Large intestine (tissue), 12 donors: ENCODE data around the gene MMP28. TPM values are rescaled to one million over a fixed set of nuclear protein-coding genes. Genes with fewer than 3 reads are reported as not detected.

Experiments used
- DNase-seq, 2 donors: peaks; one replicate each; pipeline versions ENCODE4 v3.0.0 to v3.0.0-alpha.2; 2013
- H3K27ac ChIP-seq: one replicate; pipeline ENCODE4 v1.5.1; 2013; ENCODE audit warnings: low read length
- H3K27me3 ChIP-seq: 2 replicates; pipeline ENCODE4 v1.6.1; 2013; ENCODE audit warnings: low read length; ENCODE audit not compliant: control insufficient read depth, insufficient read depth
- H3K36me3 ChIP-seq: 2 replicates; pipeline ENCODE4 v1.6.1; 2013; ENCODE audit warnings: low read length; ENCODE audit not compliant: control insufficient read depth, insufficient read depth
- H3K4me1 ChIP-seq: one replicate; pipeline ENCODE4 v1.6.1; 2013; ENCODE audit warnings: low read length; ENCODE audit not compliant: control insufficient read depth, insufficient read depth
- H3K4me3 ChIP-seq: one replicate; pipeline ENCODE4 v1.5.1; 2013; ENCODE audit warnings: low read length
- H3K9me3 ChIP-seq: one replicate; pipeline ENCODE4 v1.6.1; 2013; ENCODE audit warnings: mild to moderate bottlenecking, low read depth, low read length, moderate library complexity; ENCODE audit not compliant: control insufficient read depth
- WGBS: methylation state at CpG from one replicate; pipeline ENCODE4 v1.1.5; 2013; ENCODE audit warnings: low lambda C conversion rate; ENCODE audit not compliant: insufficient coverage; 5-methylcytosine and 5-hydroxymethylcytosine counted together
- long read RNA-seq, 11 donors: transcript quantifications; one replicate each; lab custom pipeline, GENCODE V29; 2026
- polyA plus RNA-seq: library from polyadenylated mRNA; unstranded; fragments of 120-200 nt; gene quantifications from one replicate; pipeline ENCODE4 v1.2.1, GENCODE V29; 2013

The MMP28 gene, protein sequence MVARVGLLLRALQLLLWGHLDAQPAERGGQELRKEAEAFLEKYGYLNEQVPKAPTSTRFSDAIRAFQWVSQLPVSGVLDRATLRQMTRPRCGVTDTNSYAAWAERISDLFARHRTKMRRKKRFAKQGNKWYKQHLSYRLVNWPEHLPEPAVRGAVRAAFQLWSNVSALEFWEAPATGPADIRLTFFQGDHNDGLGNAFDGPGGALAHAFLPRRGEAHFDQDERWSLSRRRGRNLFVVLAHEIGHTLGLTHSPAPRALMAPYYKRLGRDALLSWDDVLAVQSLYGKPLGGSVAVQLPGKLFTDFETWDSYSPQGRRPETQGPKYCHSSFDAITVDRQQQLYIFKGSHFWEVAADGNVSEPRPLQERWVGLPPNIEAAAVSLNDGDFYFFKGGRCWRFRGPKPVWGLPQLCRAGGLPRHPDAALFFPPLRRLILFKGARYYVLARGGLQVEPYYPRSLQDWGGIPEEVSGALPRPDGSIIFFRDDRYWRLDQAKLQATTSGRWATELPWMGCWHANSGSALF
- polyA plus RNA-seq: 7.5 TPM
- long read RNA-seq, donor 1, partial matches to known transcripts: 0 of 1 reads
- long read RNA-seq, donor 1, other reads (novel, unspliced or antisense): 0 of 1 reads
- long read RNA-seq, donor 2, partial matches to known transcripts: 0 of 3 reads
- long read RNA-seq, donor 2, other reads (novel, unspliced or antisense): 0 of 3 reads
- long read RNA-seq, donor 3: 0 reads
- long read RNA-seq, donor 4: 0 reads
- long read RNA-seq, donor 5, partial matches to known transcripts: 0 of 6 reads
- long read RNA-seq, donor 5, other reads (novel, unspliced or antisense): 0 of 6 reads
- long read RNA-seq, donor 6, partial matches to known transcripts: 0 of 3 reads
- long read RNA-seq, donor 6, other reads (novel, unspliced or antisense): 0 of 3 reads
- long read RNA-seq, donor 7, partial matches to known transcripts: 0 of 2 reads
- long read RNA-seq, donor 7, other reads (novel, unspliced or antisense): 0 of 2 reads
- long read RNA-seq, donor 8, partial matches to known transcripts: 0 of 2 reads
- long read RNA-seq, donor 8, other reads (novel, unspliced or antisense): 0 of 2 reads
- long read RNA-seq, donor 9, partial matches to known transcripts: 0 of 5 reads
- long read RNA-seq, donor 9, other reads (novel, unspliced or antisense): 0 of 5 reads
- long read RNA-seq, donor 10, partial matches to known transcripts: 0 of 1 reads
- long read RNA-seq, donor 10, other reads (novel, unspliced or antisense): 0 of 1 reads
- long read RNA-seq, donor 11, transcript MMP28-203 (3 exons, 1,092 nt): major isoform, 5 of 7 reads
- long read RNA-seq, donor 11, partial matches to known transcripts: 0 of 7 reads
- long read RNA-seq, donor 11, other reads (novel, unspliced or antisense): 0 of 7 reads

DNA sequence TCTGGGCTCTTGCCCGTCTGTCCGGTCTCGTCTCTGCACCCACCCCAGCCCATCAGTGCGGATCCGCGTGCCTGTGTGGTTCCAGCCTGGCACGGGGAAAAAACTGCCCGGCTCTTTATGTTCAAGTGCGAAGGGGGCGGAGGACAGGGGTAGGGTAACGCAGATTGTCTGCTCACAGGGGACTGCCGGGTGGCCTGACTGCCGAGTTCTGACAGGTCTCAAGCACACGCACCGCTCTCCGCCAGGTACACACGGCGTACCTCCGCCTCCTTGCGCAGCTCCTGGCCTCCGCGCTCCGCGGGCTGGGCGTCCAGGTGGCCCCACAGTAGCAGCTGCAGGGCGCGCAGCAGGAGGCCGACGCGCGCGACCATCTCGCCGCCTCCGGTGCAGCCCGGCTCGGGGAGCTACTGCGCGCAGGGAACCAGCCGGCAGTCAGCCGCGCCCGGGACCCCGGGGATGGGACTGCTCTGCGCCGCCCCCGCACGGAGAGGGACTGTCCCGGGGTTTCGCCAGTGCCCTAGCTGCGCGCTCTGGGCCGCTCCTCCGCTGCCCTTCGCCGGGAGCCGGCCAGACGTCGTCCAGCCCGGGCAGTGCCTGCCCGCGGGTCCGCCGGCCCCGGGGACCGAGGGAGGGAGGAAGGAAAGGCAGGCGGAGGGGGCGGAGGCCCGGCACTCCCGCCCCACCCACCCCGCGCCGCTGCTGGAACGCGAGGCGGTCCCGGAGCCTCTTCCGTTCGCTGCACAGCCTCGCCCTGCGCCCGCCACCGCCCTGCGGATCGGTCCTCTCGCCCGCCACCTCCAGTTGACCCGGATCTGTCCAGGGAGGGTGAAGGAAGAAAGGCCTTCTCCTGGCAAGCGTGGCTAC lies at the start of gene MMP28:
Gene MMP28, minus strand, starts transcription at position 635 of the 864 bp plus-strand sequence. Its CDS starts 264 bp downstream, at position 371.
- peaks cover 51% of the 10 kb centered on the region for H3K27me3 ChIP-seq
- H3K4me1 ChIP-seq: peaks cover 11% of the 10 kb centered on the region
- peak within 1 kb of the TSS; percentile 38 for H3K4me3 ChIP-seq
- no CpG with 5 or more reads among the region's 89 CpGs for WGBS
- H3K27ac ChIP-seq: no peak within 1 kb of the TSS
- no peaks in the 10 kb centered on the region for H3K36me3 ChIP-seq
- no peaks in the 10 kb centered on the region for H3K9me3 ChIP-seq
- DNase-seq: peak in 1 of 2 donors; percentile 63

DNA sequence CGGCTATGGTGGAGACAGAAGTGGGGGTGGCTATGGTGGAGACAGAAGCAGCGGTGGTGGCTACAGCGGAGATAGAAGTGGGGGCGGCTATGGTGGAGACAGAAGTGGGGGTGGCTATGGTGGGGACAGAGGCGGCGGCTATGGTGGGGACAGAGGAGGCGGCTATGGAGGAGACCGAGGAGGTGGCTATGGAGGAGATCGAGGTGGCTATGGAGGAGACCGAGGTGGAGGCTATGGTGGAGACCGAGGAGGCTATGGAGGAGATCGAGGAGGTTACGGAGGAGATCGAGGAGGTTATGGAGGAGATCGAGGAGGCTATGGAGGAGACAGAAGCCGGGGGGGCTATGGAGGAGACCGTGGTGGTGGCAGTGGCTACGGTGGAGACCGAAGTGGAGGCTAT lies 49.1 kb upstream of the MMP28 start:
- WGBS: 98% methylated on average over 6 of the region's 19 CpGs
- Histone ChIP-seq H3K27me3 (no peaks in the 10 kb centered on the region), H3K4me3 (no peak overlapping the region), H3K36me3 (peaks cover 73% of the 10 kb centered on the region), H3K27ac (no peak overlapping the region), H3K9me3 (peaks cover 2% of the 10 kb centered on the region), H3K4me1 (peaks cover 6% of the 10 kb centered on the region)
- no peak for DNase-seq

DNA sequence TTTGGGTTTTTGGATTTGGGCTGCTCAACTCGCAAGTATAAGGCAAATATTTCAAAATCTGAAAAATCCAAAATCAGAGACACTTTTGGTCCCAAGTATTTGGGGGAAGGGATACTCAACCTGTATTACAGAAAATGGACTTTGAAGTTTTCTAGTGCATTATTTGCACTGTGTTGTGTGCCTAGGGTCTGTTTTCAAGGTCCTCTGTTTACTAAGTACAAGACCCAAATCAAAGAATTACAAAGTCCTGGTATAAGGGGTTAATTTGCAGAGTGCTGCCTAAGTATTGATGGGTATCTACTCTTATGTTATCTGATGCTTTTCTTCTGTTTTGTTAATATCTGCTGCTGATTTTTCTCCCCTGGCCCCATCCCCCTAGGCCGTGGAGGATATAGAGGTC lies 48.3 kb upstream of the MMP28 start:
- WGBS: no CpG with 5 or more reads among the region's 2 CpGs
- no peaks in the 10 kb centered on the region for H3K27me3 ChIP-seq
- no peak for DNase-seq

DNA sequence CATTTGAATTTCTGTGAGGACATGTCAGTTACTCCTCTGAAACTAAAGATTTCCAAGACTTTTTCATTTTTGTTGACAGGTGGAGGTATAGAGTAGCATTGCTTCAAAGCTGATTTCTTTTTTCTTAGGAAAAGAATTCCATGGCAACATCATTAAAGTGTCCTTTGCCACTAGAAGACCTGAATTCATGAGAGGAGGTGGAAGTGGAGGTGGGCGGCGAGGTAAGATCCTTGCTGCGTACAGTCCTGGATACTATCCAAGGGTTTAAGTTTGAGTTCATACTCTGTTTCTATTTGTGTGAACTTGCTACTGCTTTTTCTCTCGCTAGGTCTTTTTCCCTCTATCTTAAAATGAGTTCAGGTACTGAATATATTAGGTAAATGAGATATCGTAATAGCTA lies 46.8 kb upstream of the MMP28 start:
- 100% methylated on average over 1 of the region's 5 CpGs for WGBS
- H3K4me3 ChIP-seq: no peak overlapping the region
- no peak for DNase-seq
- H3K27ac ChIP-seq: no peak overlapping the region
- peaks cover 79% of the 10 kb centered on the region for H3K36me3 ChIP-seq
- no peaks in the 10 kb centered on the region for H3K4me1 ChIP-seq
- peaks cover 2% of the 10 kb centered on the region for H3K9me3 ChIP-seq
- no peaks in the 10 kb centered on the region for H3K27me3 ChIP-seq

More for the DNA sequence above, 48.3 kb upstream of the MMP28 start:
- H3K4me1 ChIP-seq: peaks cover 6% of the 10 kb centered on the region
- H3K4me3 ChIP-seq: no peak overlapping the region
- peaks cover 2% of the 10 kb centered on the region for H3K9me3 ChIP-seq
- H3K27ac ChIP-seq: no peak overlapping the region
- peaks cover 76% of the 10 kb centered on the region for H3K36me3 ChIP-seq

DNA sequence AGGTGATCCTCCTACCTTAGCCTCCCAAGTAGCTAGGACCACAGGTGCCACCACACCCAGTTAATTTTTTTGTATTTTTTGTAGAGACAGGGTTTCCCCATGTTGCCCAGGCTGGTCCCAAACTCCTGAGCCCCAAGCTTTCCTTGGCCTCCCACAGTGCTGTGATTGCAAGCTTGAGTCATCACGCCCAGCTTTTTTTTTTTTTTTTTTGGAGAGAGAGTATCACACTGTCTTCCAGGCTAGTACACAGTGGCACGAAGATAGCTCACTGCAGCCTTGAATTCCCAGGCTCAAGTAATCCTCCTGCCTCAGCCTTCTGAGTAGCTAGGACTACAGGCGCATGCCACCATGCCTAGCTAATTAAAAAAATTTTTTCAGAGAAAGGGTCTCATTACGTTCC lies 46.1 kb upstream of the MMP28 start:
- Histone ChIP-seq H3K4me1 (no peaks in the 10 kb centered on the region), H3K9me3 (peaks cover 2% of the 10 kb centered on the region), H3K27ac (no peak overlapping the region), H3K27me3 (no peaks in the 10 kb centered on the region), H3K4me3 (no peak overlapping the region), H3K36me3 (peaks cover 83% of the 10 kb centered on the region)
- WGBS: 100% methylated on average over 1 of the region's 4 CpGs
- no peak for DNase-seq

DNA sequence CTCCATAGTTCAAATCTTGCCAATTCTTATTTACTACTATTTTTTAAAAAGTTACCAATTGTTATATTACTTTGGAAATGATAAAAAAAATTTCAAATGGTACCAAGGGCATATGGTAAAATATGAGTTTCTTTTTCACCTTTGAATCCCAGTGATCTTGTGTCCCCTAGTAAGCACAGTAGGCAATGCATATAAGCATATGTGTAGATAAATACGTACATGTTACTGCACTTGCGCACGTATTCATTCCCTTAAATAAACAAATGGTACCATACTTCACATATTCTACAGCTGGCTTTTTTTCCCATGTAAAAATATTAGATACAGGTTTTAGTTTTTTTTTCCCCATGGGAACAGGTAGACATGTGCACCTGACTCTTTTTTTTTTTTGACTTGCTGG lies 45.7 kb upstream of the MMP28 start:
- WGBS: 100% methylated on average over 2 of the region's 3 CpGs
- no peaks in the 10 kb centered on the region for H3K4me1 ChIP-seq
- peaks cover 83% of the 10 kb centered on the region for H3K36me3 ChIP-seq
- no peak overlapping the region for H3K27ac ChIP-seq
- H3K9me3 ChIP-seq: peaks cover 2% of the 10 kb centered on the region
- H3K4me3 ChIP-seq: no peak overlapping the region
- H3K27me3 ChIP-seq: no peaks in the 10 kb centered on the region
- no peak for DNase-seq

DNA sequence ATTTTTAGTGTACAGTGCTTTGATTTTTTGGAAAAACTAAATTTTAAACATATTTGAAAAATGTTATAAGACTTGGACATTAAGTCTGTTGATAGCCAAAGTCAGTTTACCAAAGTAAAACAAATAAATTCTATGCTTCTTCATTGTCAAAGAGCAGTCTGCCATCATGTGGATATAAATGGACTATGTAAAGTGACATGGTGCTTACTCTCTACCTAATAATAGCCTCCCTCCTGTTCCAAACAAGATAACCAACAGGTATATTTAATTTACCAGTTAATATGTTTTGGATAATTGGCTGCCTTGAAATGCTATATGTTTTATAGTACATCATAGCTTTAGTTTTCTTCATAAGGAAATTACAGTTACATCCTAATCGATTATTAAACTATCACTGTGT lies 29.8 kb upstream of the MMP28 start:
- Histone ChIP-seq H3K4me1 (no peaks in the 10 kb centered on the region), H3K9me3 (no peaks in the 10 kb centered on the region), H3K27me3 (no peaks in the 10 kb centered on the region), H3K36me3 (peaks cover 42% of the 10 kb centered on the region), H3K4me3 (no peak overlapping the region), H3K27ac (no peak overlapping the region)
- WGBS: 100% methylated on average over 1 of the region's 1 CpG
- no peak for DNase-seq

DNA sequence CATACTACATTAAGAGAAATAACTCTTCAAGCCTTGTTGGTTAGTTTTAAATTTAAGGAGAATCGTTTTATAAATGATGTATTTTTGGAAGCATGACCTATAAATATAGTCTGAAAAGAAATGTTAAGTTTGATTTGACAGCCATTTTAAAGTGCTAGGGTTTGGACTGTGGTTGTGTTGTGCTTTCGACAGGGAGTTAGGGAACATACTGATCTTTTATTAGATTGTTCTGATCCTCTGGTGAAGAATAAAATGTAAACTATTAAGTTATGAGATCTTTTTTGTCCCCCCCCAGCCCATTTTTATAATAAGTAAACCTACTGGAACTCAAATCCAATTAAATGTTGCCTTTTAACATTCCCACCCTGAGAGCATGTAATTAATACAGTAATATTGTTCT lies 25.9 kb upstream of the MMP28 start:
- WGBS: 80% methylated on average over 1 of the region's 2 CpGs
- H3K4me3 ChIP-seq: no peak overlapping the region
- peaks cover 3% of the 10 kb centered on the region for H3K4me1 ChIP-seq
- no peaks in the 10 kb centered on the region for H3K27me3 ChIP-seq
- no peak for DNase-seq
- no peaks in the 10 kb centered on the region for H3K9me3 ChIP-seq
- peaks cover 46% of the 10 kb centered on the region for H3K36me3 ChIP-seq
- H3K27ac ChIP-seq: no peak overlapping the region

DNA sequence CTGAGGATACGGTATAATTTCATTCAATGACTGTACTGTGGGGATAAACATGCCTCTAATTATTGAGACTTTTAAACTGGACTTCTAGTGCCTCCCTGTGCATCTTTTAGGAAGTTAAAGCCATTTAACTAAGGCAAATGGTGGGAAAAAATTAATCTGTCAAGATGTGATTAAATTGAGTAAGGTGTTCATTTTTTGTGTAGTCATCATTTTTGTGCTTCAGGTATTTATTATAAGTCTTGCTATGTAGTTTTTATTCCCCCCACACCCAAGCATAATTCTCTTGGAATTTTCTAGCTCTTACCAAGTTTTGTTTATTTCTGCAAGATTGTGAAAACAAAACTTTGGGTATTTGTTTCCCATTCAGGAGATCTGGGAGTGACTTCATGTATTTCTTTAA lies 24.0 kb upstream of the MMP28 start:
- Histone ChIP-seq H3K27me3 (no peaks in the 10 kb centered on the region), H3K9me3 (no peaks in the 10 kb centered on the region), H3K27ac (no peak overlapping the region), H3K4me3 (no peak overlapping the region), H3K36me3 (peaks cover 45% of the 10 kb centered on the region), H3K4me1 (peaks cover 3% of the 10 kb centered on the region)
- WGBS: no CpG with 5 or more reads among the region's 1 CpG
- no peak for DNase-seq
